Adipose tissue (tissue), 3 donors: ENCODE measurements around the gene FHAD1. TPM values are rescaled to one million over a fixed set of nuclear protein-coding genes. Genes with fewer than 3 reads are reported as not detected.

Experiments
- H3K27ac ChIP-seq: one replicate; pipeline ENCODE4 v1.5.1; 2013; ENCODE audit warnings: low read depth, low read length
- WGBS, 3 donors: extraction: QIAGEN DNeasy Blood & Tissue Kit; methylation state at CpG; one replicate each; pipeline ENCODE4 v1.1.7; 2013; 5-methylcytosine and 5-hydroxymethylcytosine counted together
- polyA plus RNA-seq, 3 donors: library from polyadenylated mRNA; stranded (reverse); fragments of 200-250 nt; gene quantifications; one replicate each; pipeline ENCODE4 v1.2.3, GENCODE V29; 2013
- donor health status: healthy with polysubstance abuse.
- donor health status: Bipolar disorder and iron deficiency.
- donor health status: healthy.

FHAD1 gene
- polyA plus RNA-seq: under 1 TPM; 0.11 to 0.30 (median 0.19) TPM

- 6 to 7% (median 7%) methylated on average over 44 to 53 of the region's 55 CpGs for WGBS, 3 donors
- H3K27ac ChIP-seq: no peak within 1 kb of the TSS
These were observed at the start of gene FHAD1 for GRCh38 chr1:15246960-15247614. Gene FHAD1 (plus strand): TSS chr1:15247223. CDS start chr1:15251785, 4,562 bp downstream.

- 53 to 87% (median 83%) methylated on average over 12 of the region's 12 CpGs for WGBS, 3 donors
- H3K27ac ChIP-seq: no peak overlapping the region
These were observed 49.2 kb upstream of the FHAD1 start for GRCh38 chr1:15197591-15198447.

- no peak overlapping the region for H3K27ac ChIP-seq
- WGBS, 3 donors: 36 to 89% (median 88%) methylated on average over 8 of the region's 8 CpGs
These were observed 48.3 kb upstream of the FHAD1 start for GRCh38 chr1:15198684-15199083.

- WGBS, 3 donors: 25 to 69% (median 68%) methylated on average over 4 of the region's 4 CpGs
- no peak overlapping the region for H3K27ac ChIP-seq
These were observed 45.8 kb upstream of the FHAD1 start for GRCh38 chr1:15201221-15201620.

- 24 to 87% (median 84%) methylated on average over 13 of the region's 13 CpGs for WGBS, 3 donors
- no peak overlapping the region for H3K27ac ChIP-seq
These were observed 45.0 kb upstream of the FHAD1 start for GRCh38 chr1:15201849-15202551.

- 80 to 94% (median 93%) methylated on average over 7 of the region's 7 CpGs for WGBS, 3 donors
- no peak overlapping the region for H3K27ac ChIP-seq
These were observed 42.1 kb upstream of the FHAD1 start for GRCh38 chr1:15204931-15205330.

GRCh38 chr1:15205586-15206346, 41.3 kb upstream of the FHAD1 start:
- 64 to 92% (median 89%) methylated on average over 12 of the region's 12 CpGs for WGBS, 3 donors
- no peak overlapping the region for H3K27ac ChIP-seq

GRCh38 chr1:15206418-15207030, 40.5 kb upstream of the FHAD1 start:
- H3K27ac ChIP-seq: no peak overlapping the region
- WGBS, 3 donors: 28 to 74% (median 71%) methylated on average over 8 of the region's 8 CpGs

GRCh38 chr1:15207031-15207828, 39.8 kb upstream of the FHAD1 start:
- 48 to 83% (median 81%) methylated on average over 25 of the region's 25 CpGs for WGBS, 3 donors
- H3K27ac ChIP-seq: no peak overlapping the region

GRCh38 chr1:15207829-15208429, 39.1 kb upstream of the FHAD1 start:
- WGBS, 3 donors: 44 to 91% (median 85%) methylated on average over 6 of the region's 6 CpGs
- no peak overlapping the region for H3K27ac ChIP-seq

- WGBS, 3 donors: 71 to 80% (median 79%) methylated on average over 7 of the region's 7 CpGs
- H3K27ac ChIP-seq: no peak overlapping the region
These were observed 36.2 kb upstream of the FHAD1 start for GRCh38 chr1:15210651-15211375.

GRCh38 chr1:15211424-15211823, 35.6 kb upstream of the FHAD1 start:
- 79 to 93% (median 90%) methylated on average over 3 of the region's 3 CpGs for WGBS, 3 donors
- no peak overlapping the region for H3K27ac ChIP-seq

- 55 to 83% (median 81%) methylated on average over 17 of the region's 17 CpGs for WGBS, 3 donors
- no peak overlapping the region for H3K27ac ChIP-seq
These were observed 34.6 kb upstream of the FHAD1 start for GRCh38 chr1:15212216-15212953.

GRCh38 chr1:15212954-15213291, 34.1 kb upstream of the FHAD1 start:
- no peak overlapping the region for H3K27ac ChIP-seq
- WGBS, 3 donors: 76 to 86% (median 77%) methylated on average over 3 of the region's 3 CpGs

GRCh38 chr1:15213341-15213821, 33.6 kb upstream of the FHAD1 start:
- WGBS, 3 donors: 49 to 71% (median 56%) methylated on average over 7 of the region's 7 CpGs
- H3K27ac ChIP-seq: no peak overlapping the region

- H3K27ac ChIP-seq: no peak overlapping the region
- WGBS, 3 donors: 50 to 87% (median 66%) methylated on average over 19 of the region's 19 CpGs
These were observed 32.5 kb upstream of the FHAD1 start for GRCh38 chr1:15214527-15214926.
